Activated T-cell treated with anti-CD3 and anti-CD28 coated beads, Interleukin-2, amount 50 U/mL, for 1 hour (primary cell): ENCODE data around the gene OR56A3.

ENCODE experiments used
- DNase-seq: peaks from one replicate; pipeline ENCODE4 v3.0.0-alpha.2; 2020

The OR56A3 gene

DNA sequence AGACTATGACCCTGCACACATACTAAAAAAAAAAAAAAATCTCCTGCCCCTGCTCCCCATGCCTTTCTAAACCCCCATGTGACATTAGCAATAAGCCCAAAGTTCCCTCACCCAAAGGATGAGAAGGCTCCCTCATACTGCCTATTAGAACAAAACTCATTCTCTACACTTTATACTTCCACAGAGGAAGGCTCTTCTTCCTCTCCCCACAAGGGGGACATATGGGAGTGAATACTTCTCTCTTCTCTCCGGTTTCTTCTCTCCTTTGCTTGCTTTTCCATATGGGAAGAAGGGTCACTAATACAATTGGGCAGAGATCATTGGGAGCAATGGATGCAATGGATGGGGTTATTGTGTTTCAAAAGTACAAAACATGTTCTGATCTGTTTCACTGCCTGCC, 41.4 kb downstream of the OR56A3 start:
- no peak for DNase-seq

GRCh38 chr11:5986885-5987284, 44.8 kb downstream of the OR56A3 start, which contains the start of gene OR52L1:
Gene OR52L1, minus strand, starts transcription at chr11:5986985. Its CDS starts 55 bp downstream, at chr11:5986930.
- no peak for DNase-seq

GRCh38 chr11:5989203-5989602, 47.2 kb downstream of the OR56A3 start:
- DNase-seq: no peak

- DNase-seq: no peak
These were observed 50.1 kb downstream of the OR56A3 start for GRCh38 chr11:5992150-5992549.

DNA sequence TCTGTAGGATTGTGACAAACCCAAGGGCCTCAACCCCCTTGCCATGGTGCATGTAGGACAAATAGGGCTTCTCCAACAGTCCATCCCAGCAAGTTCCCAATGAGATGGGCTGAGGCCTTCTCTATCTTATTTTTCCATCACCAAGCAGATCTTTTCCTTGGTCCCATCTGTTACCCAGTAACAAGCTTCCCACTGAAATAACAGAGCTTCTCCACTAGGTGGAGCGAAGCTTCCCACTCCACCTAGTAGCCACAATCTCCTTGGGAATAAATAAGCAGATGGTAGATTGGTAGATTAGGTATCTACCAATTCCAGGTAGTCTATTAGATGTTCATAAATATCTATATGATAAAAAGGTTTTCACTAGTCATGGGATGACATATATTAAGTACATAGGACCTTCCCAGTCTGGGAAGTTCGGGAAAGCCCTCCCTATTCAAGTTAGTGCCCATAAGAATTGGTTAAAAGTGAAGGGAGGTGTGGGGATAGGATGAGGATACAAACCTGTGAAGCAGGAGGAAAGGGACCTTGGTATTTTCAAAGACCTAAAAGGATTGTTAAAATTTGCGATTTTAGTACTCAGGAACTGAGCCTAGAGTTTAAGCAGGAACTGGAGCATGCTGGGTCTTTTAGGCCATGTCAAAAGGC, 50.7 kb downstream of the OR56A3 start:
- DNase-seq: no peak

DNA sequence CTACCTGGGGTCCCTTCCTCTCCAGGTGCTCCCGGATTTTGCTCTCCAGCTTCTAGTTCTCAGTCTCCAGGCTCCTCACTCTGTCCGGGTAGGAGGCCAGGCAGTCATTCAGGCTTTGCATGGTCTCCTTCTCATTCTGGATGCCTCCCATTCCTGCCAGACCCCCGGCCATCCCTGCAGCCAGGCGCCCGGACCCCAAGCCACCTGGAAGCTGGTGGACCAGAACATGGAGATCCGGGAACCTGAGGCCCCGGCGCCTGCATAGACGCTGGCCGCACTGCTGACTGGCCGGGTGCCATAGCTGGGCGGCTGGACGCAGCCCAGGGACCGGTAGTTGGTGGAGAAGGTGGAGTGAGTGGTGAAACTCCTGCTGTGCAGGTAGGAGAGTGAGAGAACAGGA, 52.7 kb downstream of the OR56A3 start:
- no peak for DNase-seq
